ENCODE measurements around the gene SBF2. TPM values are rescaled to one million over a fixed set of nuclear protein-coding genes. Genes with fewer than 3 reads are reported as not detected.

SBF2 gene
- total and polyA plus RNA-seq, 9 of the 15 experiments (the other 6 are each of a cell fraction or from before 2014, with no cell fraction given): 0.80 to 9.5 (median 5.0) TPM

- Histone ChIP-seq H3K4me3 (no peak overlapping the region), H3K9me1 (ENCODE audit: control insufficient read depth, insufficient read depth, low read length) (no peaks in the 10 kb centered on the region), H3K27ac (ENCODE audit: extremely low read depth, low read depth, low read length) (no peak overlapping the region), H3K9ac (ENCODE audit: insufficient read depth in 1 of 2, low read depth in 2 of 2, low read length in 2 of 2) (no peak overlapping the region), H2AFZ (ENCODE audit: low read depth, low read length) (no peak overlapping the region), H3K9me3 (replicated peaks; ENCODE audit: control insufficient read depth, insufficient read depth, low read depth, low read length) (no peaks in the 10 kb centered on the region; the same call in 1 of the 2 replicates), H3K36me3 (ENCODE audit: control insufficient read depth, insufficient read depth, low read length) (no peaks in the 10 kb centered on the region), H3K79me2 (ENCODE audit: control insufficient read depth, insufficient read depth, low read length) (no peaks in the 10 kb centered on the region), H4K20me1 (replicated peaks; ENCODE audit: control insufficient read depth, insufficient read depth, low read length) (0 out of 2 replicates have a peak, but pooled peaks cover 3% of the 10 kb centered on the region), H3K4me1 (replicated peaks in 1 of 2; ENCODE audit: control insufficient read depth in 2 of 2, insufficient read depth in 2 of 2, low read length in 2 of 2) (no peaks in the 10 kb centered on the region), H3K27me3 (ENCODE audit: control insufficient read depth in 2 of 2, insufficient read depth in 2 of 2, low read length in 2 of 2) (no peaks in the 10 kb centered on the region), H3K4me2 (ENCODE audit: insufficient read depth, low read length) (no peak overlapping the region)
- in situ Hi-C loops (cut with MboI): no loop called here
- no TSS peak for BruUV-seq (replicated peaks)
- no peak for TF ChIP-seq HINFP (tag; conservative IDR thresholded peaks at IDR 0.05; ENCODE audit: low read depth)
- no peak for TF ChIP-seq ZNF232 (CRISPR knock-in tag; IDR thresholded peaks at IDR 0.05)
- TF ChIP-seq CC2D1A (IDR thresholded peaks at IDR 0.05): no peak
- no peak for TF ChIP-seq ADNP (tag; IDR thresholded peaks at IDR 0.05)
- TF ChIP-seq PKNOX1 (IDR thresholded peaks at IDR 0.05): no peak
- TF ChIP-seq ZFP1 (CRISPR knock-in tag; IDR thresholded peaks at IDR 0.05): peak; percentile 94
- ChIA-PET CTCF (ENCODE audit: low intra/inter-chr PET ratio) (no interaction called here), POLR2A (no interaction called here)
- DNase-seq (ENCODE audit: extremely low read depth in 1 of 4, low spot score in 3 of 4) (no peak), FAIRE-seq (no peak), ATAC-seq (no peak)
- 15% methylated on average over 2 of the region's 4 CpGs for WGBS (ENCODE audit: insufficient coverage, low coverage, missing lambda C conversion rate)
- intact Hi-C loops (cut with micrococcal nuclease): no loop called here
These were observed 213.9 kb downstream of the SBF2 start for GRCh38 chr11:10080138-10080537.
